Endothelial cell of umbilical vein (primary cell): Measurements from ENCODE around the gene MRPL33. TPM values are rescaled to one million over a fixed set of nuclear protein-coding genes. Genes with fewer than 3 reads are reported as not detected.

Experiments
- BruUV-seq: library from RNA; stranded (reverse); fragments of 400-500 nt; replicated peaks from 2 replicates; lab custom pipeline; 2021; lab: Mats Ljungman, UMichigan
- CTCF ChIA-PET: fragments of 300-600, 350-600 bp; sonication (Branson Sonifier 250); formaldehyde crosslinking; loops from one replicate; lab custom pipeline; 2021; ENCODE audit warnings: antibody characterized with exemption, inconsistent platforms; lab: Charles Lee
- POLR2A ChIA-PET: fragments of 300-600, 350-600 bp; sonication (Branson Sonifier 250); formaldehyde crosslinking; loops from one replicate; lab custom pipeline; 2021; ENCODE audit warnings: antibody characterized with exemption, inconsistent platforms; lab: Charles Lee
- DNase-seq: peaks from one replicate; pipeline ENCODE4 v3.0.0-alpha.2; 2011; ENCODE audit warnings: low read depth, low spot score
- FAIRE-seq: peaks from 2 replicates; lab custom pipeline; 2011; peaks lifted over from hg19 to GRCh38; lab: Jason Lieb, UNC
- H2AFZ ChIP-seq: 2 replicates; pipeline ENCODE4 v1.6.0; 2012; ENCODE audit warnings: low read depth, low read length, control low read depth, inconsistent platforms
- H3K27ac ChIP-seq: 2 replicates; pipeline ENCODE4 v1.5.1; 2011; ENCODE audit warnings: low read depth, mild to moderate bottlenecking, control low read depth, low read length, moderate library complexity; ENCODE audit not compliant: insufficient read depth
- H3K27me3 ChIP-seq, 2 experiments: 2 replicates each; pipeline versions ENCODE4 v1.6.0 to v1.6.1; 2011; ENCODE audit warnings: low read length in 2 of 2, mixed read lengths in 1 of 2; ENCODE audit not compliant: control insufficient read depth in 2 of 2, insufficient read depth in 2 of 2
- H3K36me3 ChIP-seq, 2 experiments: 2 replicates in 1 of 2; 3 replicates in 1 of 2; pipeline ENCODE4 v1.5.1; 2011; ENCODE audit warnings: low read length in 2 of 2, mild to moderate bottlenecking in 1 of 2, moderate library complexity in 1 of 2; ENCODE audit not compliant: control insufficient read depth in 2 of 2, insufficient read depth in 2 of 2; ENCODE audit errors: extremely low read depth in 1 of 2
- H3K4me1 ChIP-seq: 3 replicates; pipeline ENCODE4 v1.5.1; 2011; ENCODE audit warnings: mild to moderate bottlenecking, low read length; ENCODE audit not compliant: control insufficient read depth, insufficient read depth; ENCODE audit errors: extremely low read depth
- H3K4me2 ChIP-seq: 2 replicates; pipeline ENCODE4 v1.6.1; 2011; ENCODE audit warnings: low read length, control low read depth, mixed read lengths; ENCODE audit not compliant: insufficient read depth
- H3K4me3 ChIP-seq, 3 experiments: fragments of 200-600 bp in 1 of 3; sonication (generic), shearing (Covaris generic) in 1 of 3; replicated peaks in 1 of 3; 2 replicates each; pipeline ENCODE4 v1.5.1; 2011 to 2016; ENCODE audit warnings: control low read depth in 3 of 3, low read length in 3 of 3, mild to moderate bottlenecking in 2 of 3, inconsistent platforms in 1 of 3, low read depth in 1 of 3, moderate library complexity in 1 of 3; ENCODE audit not compliant: insufficient read depth in 1 of 3
- H3K79me2 ChIP-seq: 2 replicates; pipeline ENCODE4 v1.6.0; 2012; ENCODE audit warnings: low read length, inconsistent platforms; ENCODE audit not compliant: control insufficient read depth, insufficient read depth
- H3K9ac ChIP-seq: replicated peaks from 2 replicates; pipeline ENCODE3; 2011; ENCODE audit warnings: low read length, control low read depth; ENCODE audit not compliant: insufficient read depth; ENCODE audit errors: extremely low read depth
- H3K9me1 ChIP-seq: replicated peaks from 3 replicates; pipeline ENCODE4 v1.6.0; 2011; ENCODE audit warnings: mild to moderate bottlenecking, low read length; ENCODE audit not compliant: control insufficient read depth, insufficient read depth; ENCODE audit errors: extremely low read depth
- H3K9me3 ChIP-seq: replicated peaks from 2 replicates; pipeline ENCODE4 v1.5.1; 2012; ENCODE audit warnings: low read length, inconsistent platforms; ENCODE audit not compliant: control insufficient read depth, insufficient read depth
- H4K20me1 ChIP-seq: replicated peaks from 2 replicates; pipeline ENCODE3; 2011; ENCODE audit warnings: mild to moderate bottlenecking, low read length; ENCODE audit not compliant: control insufficient read depth, insufficient read depth; ENCODE audit errors: extremely low read depth
- EZH2 ChIP-seq: IDR thresholded peaks from 2 replicates; pipeline ENCODE4 v1.6.1; 2012; ENCODE audit warnings: borderline replicate concordance, low read depth, mild to moderate bottlenecking, moderate library complexity, low read length, inconsistent platforms; ENCODE audit not compliant: severe bottlenecking
- FOS ChIP-seq: IDR thresholded peaks from 2 replicates; pipeline ENCODE4 v1.6.1; 2011; ENCODE audit warnings: mild to moderate bottlenecking, low read length, moderate library complexity, borderline replicate concordance; ENCODE audit not compliant: insufficient read depth
- GATA2 ChIP-seq: IDR thresholded peaks from 2 replicates; pipeline ENCODE4 v1.7.0; 2011; ENCODE audit warnings: low read depth, mild to moderate bottlenecking, moderate library complexity, mixed read lengths, low read length; ENCODE audit not compliant: insufficient read length, insufficient read depth
- JUN ChIP-seq: IDR thresholded peaks from 2 replicates; pipeline ENCODE4 v1.6.1; 2011; ENCODE audit warnings: borderline replicate concordance, low read depth; ENCODE audit not compliant: insufficient read length, insufficient read depth
- MYC ChIP-seq: IDR thresholded peaks from one replicate; pipeline ENCODE4 v1.6.1; 2011; ENCODE audit warnings: mild to moderate bottlenecking, low read depth, low read length
- POLR2A ChIP-seq: IDR thresholded peaks from 2 replicates; pipeline ENCODE4 v1.6.1; 2012; ENCODE audit warnings: low read depth, mild to moderate bottlenecking, control low read depth, low read length
- POLR2AphosphoS5 ChIP-seq: IDR thresholded peaks from 2 replicates; pipeline ENCODE4 v1.6.1; 2012; ENCODE audit warnings: low read depth, mild to moderate bottlenecking, control low read depth, low read length, moderate library complexity; ENCODE audit not compliant: insufficient read depth
- dilution Hi-C: fragments of 300-500 bp; cut with MboI; formaldehyde crosslinking; loops from one replicate; pipeline ENCODE4 v1.15.0; 2019; ENCODE audit warnings: low sequenced_read_pairs; ENCODE audit not compliant: extremely low pct_ligation_motif_present
- intact Hi-C: fragments of 100-400 bp; cut with micrococcal nuclease; formaldehyde crosslinking; loops from one replicate; pipeline ENCODE4 v1.10.0; 2022
- polyA plus RNA-seq, 4 experiments: library from polyadenylated mRNA; depleted of rRNA in 3 of 4; stranded (reverse) in 3 of 4; unstranded in 1 of 4; fragments of >200 nt; gene quantifications; 2 replicates each; pipeline versions ENCODE4 v1.2.1 to v1.2.3, GENCODE V29; 2011 to 2012; ENCODE audit warnings: missing spikeins in 1 of 4
- total RNA-seq: library from RNA; stranded (reverse); gene quantifications from 2 replicates; pipeline ENCODE4 v1.2.3, GENCODE V29; 2021
- TF ChIP-seq, protein P1 (sequence below), 2 donors: IDR thresholded peaks; 1 replicate in 1 of 2; 2 replicates in 1 of 2; pipeline ENCODE4 v1.5.1; 2011; ENCODE audit warnings: low read length in 2 of 2, mild to moderate bottlenecking in 2 of 2, moderate library complexity in 2 of 2, control low read depth in 1 of 2, inconsistent platforms in 1 of 2, low read depth in 1 of 2; ENCODE audit not compliant: insufficient read depth in 1 of 2; ENCODE audit errors: extremely low read depth in 1 of 2
- TF ChIP-seq, protein P2 (sequence below): IDR thresholded peaks from 2 replicates; pipeline ENCODE4 v1.6.1; 2011; ENCODE audit not compliant: insufficient read depth, insufficient read length

MRPL33 gene
- total and polyA plus RNA-seq, 2 donors (not counting 3 experiments of a cell fraction or from before 2014, with no cell fraction given) = 36.1 to 97.4 TPM

DNA sequence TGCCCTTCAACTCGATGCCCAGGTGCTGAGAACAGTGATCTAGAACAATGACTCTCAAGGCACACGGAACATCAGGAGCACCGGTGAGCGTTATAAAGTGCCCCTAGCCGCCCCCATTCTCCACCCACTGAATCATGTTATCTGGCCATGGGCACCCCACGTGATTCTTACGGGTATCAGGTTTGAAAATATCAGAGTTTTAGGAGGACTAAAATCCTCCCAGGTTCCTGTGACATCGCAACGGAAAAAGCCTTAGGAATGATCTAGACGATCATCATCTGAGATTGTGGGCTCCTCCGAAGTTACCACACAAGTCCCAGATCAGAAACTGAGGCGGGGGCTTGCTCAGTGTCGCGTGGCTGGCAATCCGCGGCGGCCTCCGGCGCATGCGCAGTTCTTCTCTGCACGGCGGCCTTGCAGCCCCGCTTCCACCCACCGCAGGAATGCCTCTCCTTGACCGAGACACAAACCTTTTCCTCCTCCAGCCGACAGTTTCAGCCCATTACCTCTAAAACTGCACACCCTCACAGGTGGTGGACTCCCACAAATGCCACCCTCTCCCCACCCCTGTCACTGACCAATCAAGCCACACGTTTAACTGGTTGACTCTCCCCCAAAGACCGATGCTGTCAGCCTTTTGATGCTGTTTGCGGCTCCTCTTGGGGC is 5.8 kb upstream of the MRPL33 start:
- TF ChIP-seq, protein P1, sequence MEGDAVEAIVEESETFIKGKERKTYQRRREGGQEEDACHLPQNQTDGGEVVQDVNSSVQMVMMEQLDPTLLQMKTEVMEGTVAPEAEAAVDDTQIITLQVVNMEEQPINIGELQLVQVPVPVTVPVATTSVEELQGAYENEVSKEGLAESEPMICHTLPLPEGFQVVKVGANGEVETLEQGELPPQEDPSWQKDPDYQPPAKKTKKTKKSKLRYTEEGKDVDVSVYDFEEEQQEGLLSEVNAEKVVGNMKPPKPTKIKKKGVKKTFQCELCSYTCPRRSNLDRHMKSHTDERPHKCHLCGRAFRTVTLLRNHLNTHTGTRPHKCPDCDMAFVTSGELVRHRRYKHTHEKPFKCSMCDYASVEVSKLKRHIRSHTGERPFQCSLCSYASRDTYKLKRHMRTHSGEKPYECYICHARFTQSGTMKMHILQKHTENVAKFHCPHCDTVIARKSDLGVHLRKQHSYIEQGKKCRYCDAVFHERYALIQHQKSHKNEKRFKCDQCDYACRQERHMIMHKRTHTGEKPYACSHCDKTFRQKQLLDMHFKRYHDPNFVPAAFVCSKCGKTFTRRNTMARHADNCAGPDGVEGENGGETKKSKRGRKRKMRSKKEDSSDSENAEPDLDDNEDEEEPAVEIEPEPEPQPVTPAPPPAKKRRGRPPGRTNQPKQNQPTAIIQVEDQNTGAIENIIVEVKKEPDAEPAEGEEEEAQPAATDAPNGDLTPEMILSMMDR (IDR thresholded peaks at IDR 0.05; ENCODE audit: extremely low read depth in 1 of 2, insufficient read depth in 1 of 2, low read depth in 1 of 2, low read length in 2 of 2) = no peak
- TF ChIP-seq JUN (no peak), GATA2 (no peak), FOS (no peak), EZH2 (no peak), MYC (no peak), POLR2AphosphoS5 (no peak), POLR2A (no peak)
- TF ChIP-seq, protein P2, sequence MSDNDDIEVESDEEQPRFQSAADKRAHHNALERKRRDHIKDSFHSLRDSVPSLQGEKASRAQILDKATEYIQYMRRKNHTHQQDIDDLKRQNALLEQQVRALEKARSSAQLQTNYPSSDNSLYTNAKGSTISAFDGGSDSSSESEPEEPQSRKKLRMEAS = no peak
- no peaks in the 10 kb centered on the region for H4K20me1 ChIP-seq
- H3K27me3 ChIP-seq = no peaks in the 10 kb centered on the region
- H3K9me1 ChIP-seq = no peaks in the 10 kb centered on the region
- DNase-seq = peak; percentile 57
- H3K9me3 ChIP-seq = no peaks in the 10 kb centered on the region
- H3K4me3 ChIP-seq = peak overlapping the region in 1 of 3 experiments; percentile 3
- H3K27ac ChIP-seq = no peak overlapping the region
- TSS peak; percentile 34 for BruUV-seq
- ChIA-PET CTCF (no interaction called here), POLR2A (no interaction called here)
- dilution Hi-C loops = no loop called here
- intact Hi-C loops = no loop called here
- FAIRE-seq = peak; percentile 70
- H3K4me1 ChIP-seq = peaks cover 7% of the 10 kb centered on the region
- peak overlapping the region; percentile 49 for H3K4me2 ChIP-seq
- no peaks in the 10 kb centered on the region for H3K79me2 ChIP-seq
- H3K36me3 ChIP-seq = no peaks in the 10 kb centered on the region
- H2AFZ ChIP-seq = peak overlapping the region; percentile 98
- H3K9ac ChIP-seq = no peak overlapping the region
